ENCODE data around the gene SOX15.

SOX15 gene

GRCh38 chr17:7576432-7576937, 13.4 kb downstream of the SOX15 start:
- no peak for DNase-seq

DNA sequence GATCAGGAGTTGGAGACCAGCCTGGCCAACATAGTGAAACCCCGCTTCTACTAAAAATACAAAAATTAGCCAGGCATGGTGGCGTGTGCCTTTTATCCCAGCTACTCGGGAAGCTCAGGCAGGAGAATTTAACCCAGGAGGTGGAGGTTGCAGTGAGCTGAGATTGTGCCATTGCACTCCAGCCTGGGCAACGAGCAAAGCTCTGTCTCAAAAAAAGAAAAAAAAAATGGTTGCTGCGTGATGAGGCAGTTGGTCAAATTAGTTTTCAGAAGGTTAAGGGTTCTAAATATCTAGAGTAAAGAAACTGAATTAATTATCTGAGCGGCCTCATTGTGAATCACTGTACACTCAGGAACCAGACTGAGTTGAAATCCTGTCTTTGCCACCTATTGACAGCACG, 13.9 kb downstream of the SOX15 start:
- DNase-seq, result no peak

DNA sequence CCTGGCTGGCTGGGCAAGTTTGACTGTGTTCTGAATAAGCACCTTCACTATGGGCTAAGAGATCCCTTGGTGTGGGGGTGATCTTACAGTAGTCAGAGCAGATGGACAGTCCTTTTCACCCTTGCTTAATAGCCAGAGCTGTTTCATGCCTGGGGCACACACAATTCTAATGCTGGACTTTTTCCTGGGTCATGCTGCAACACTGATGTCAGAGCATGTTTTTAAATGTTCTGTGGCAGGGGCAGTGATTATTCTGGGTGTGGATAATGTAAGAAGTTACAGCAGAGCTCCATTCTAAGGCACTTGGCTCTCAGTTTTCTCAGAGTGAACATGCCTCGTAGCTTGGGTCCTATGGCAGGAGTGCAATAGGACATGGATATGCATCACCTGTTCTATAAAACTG, 14.4 kb downstream of the SOX15 start:
- no peak for DNase-seq

- DNase-seq, result no peak
These were observed 15.5 kb downstream of the SOX15 start for GRCh38 chr17:7574176-7574953.

DNA sequence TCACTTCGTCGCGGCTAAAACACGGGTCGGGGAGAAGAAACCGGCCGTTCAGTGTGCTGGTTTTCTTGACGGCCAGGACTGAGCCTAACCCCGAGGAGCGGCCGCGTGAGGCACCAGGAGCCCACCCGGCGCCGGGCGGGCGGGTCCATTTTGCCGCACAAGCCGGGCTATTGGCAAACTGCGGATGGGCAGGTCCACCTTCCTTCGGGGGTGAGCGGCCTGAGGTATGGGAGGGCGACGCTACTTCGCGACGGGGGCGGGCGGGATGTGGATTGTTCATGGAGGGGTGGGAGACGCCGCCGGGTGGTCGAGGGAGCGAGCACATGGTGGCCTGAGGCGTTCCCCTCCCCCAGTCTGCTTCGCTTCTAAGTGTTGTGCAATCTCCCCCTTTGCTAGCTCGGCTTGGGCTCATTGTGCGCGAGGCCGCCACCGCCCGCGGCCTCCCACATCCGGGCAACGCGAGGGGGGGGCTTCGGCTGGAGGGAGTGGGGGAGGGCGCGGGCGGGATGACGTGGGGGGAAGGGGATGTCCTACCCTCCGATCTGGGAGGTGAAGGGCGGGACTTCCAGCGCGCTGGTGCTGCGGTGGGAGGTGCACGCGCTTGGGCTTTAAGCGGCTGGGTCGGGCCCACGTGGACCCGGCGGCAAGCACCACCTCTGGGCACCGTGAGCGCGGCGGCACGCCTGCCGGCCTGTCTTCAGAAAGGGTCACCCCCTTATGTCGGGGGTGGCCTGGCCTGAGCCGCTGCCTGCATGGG, 16.4 kb downstream of the SOX15 start:
- DNase-seq, result peak; percentile 90

DNA sequence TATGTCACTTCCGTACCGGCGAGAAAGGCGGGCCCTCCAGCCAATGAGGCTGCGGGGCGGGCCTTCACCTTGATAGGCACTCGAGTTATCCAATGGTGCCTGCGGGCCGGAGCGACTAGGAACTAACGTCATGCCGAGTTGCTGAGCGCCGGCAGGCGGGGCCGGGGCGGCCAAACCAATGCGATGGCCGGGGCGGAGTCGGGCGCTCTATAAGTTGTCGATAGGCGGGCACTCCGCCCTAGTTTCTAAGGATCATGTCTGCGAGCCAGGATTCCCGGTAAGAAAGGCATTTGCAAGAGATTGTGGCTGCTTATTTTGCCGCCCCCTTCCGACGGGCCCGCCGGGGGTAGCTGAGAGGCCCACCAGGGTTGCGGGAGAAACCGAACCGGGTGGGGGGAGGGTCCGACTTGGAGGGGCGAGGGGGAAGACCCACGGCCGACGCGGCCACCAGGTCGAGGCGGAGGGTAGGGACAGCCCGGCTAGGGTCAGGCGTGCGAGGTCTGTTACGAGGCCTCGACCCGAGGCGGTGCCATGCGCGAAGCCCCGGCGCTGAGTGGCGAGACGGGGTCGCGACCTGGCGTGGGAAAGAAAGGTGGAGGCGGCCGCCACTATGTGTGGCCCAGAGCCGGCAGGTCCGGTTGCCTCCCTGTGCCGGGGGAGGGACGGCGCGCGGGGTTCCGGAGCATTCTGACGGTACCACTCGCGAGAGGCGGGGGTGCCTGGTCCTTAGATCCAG, 17.1 kb downstream of the SOX15 start:
- peak; percentile 99 for DNase-seq

GRCh38 chr17:7572338-7572587, 17.6 kb downstream of the SOX15 start:
- DNase-seq, result no peak

- no peak for DNase-seq
These were observed 19.5 kb downstream of the SOX15 start for GRCh38 chr17:7570351-7570750.

GRCh38 chr17:7569571-7569970, 20.3 kb downstream of the SOX15 start:
- DNase-seq, result no peak

- no peak for DNase-seq
These were observed 26.6 kb downstream of the SOX15 start for GRCh38 chr17:7563115-7563869.

DNA sequence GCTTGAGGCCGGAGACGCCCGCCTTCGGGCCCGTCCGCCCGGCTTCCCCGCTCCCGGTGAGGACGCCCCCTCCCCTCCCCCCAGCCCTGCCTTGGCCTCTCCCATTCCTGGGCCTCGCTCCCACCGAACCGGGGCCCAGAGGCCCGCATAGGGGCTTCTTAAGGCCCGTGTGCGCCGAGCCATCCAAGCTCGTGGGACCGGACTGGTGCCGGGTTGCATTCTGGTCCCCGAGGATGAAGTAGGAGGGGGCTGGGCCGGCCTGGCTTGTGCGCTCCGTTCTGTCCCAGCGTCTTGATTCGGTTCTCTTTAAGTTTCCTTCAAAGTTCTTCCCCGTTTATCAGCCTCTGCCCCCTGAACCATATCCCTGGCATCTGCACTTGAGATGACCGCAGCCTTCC, 27.7 kb downstream of the SOX15 start:
- DNase-seq, result no peak

GRCh38 chr17:7561589-7562207, 28.2 kb downstream of the SOX15 start, which contains the start of gene SENP3:
TSS of gene SENP3 (plus strand) at chr17:7561919. CDS start at chr17:7563077, 1,158 bp downstream.
- peak; percentile 92 for DNase-seq

- DNase-seq, result peak; percentile 76
These were observed 28.8 kb downstream of the SOX15 start for GRCh38 chr17:7561028-7561575.

DNA sequence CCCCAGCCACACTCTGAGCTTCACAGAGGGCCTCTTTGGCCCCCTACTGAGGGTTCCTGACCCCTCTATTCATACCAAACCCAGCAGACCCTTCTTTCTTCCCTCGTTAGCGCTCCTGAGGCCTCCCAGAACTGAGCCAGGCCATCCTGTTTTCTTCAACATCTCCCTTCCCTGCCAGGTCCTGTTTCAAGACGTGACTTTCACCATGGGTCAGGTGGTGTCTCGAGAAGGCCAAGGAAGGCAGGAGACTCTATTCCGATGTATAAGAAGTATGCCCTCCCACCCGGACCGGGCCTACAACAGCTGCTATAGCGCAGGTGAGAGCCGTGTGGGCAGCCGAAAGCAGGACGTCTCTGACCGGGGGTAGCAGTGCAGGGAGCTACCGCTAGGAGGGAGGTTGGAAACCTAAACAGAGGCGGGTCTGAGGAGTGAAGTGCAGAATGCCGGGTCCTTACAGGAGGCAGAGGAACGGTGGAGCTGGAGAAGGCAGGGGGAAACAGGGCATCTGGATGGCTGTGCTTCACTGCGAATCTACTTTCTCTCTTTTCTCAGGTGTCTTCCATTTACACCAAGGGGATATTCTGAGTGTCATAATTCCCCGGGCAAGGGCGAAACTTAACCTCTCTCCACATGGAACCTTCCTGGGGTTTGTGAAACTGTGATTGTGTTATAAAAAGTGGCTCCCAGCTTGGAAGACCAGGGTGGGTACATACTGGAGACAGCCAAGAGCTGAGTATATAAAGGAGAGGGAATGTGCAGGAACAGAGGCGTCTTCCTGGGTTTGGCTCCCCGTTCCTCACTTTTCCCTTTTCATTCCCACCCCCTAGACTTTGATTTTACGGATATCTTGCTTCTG, 29.5 kb downstream of the SOX15 start:
- DNase-seq, result peak; percentile 33

GRCh38 chr17:7559320-7560171, 30.3 kb downstream of the SOX15 start:
- no peak for DNase-seq

- no peak for DNase-seq
These were observed 31.2 kb downstream of the SOX15 start, which contains the start of gene TNFSF13 for GRCh38 chr17:7558544-7559319. TSS of gene TNFSF13 (plus strand) at chr17:7558750. CDS start at chr17:7559040, 290 bp downstream.

DNA sequence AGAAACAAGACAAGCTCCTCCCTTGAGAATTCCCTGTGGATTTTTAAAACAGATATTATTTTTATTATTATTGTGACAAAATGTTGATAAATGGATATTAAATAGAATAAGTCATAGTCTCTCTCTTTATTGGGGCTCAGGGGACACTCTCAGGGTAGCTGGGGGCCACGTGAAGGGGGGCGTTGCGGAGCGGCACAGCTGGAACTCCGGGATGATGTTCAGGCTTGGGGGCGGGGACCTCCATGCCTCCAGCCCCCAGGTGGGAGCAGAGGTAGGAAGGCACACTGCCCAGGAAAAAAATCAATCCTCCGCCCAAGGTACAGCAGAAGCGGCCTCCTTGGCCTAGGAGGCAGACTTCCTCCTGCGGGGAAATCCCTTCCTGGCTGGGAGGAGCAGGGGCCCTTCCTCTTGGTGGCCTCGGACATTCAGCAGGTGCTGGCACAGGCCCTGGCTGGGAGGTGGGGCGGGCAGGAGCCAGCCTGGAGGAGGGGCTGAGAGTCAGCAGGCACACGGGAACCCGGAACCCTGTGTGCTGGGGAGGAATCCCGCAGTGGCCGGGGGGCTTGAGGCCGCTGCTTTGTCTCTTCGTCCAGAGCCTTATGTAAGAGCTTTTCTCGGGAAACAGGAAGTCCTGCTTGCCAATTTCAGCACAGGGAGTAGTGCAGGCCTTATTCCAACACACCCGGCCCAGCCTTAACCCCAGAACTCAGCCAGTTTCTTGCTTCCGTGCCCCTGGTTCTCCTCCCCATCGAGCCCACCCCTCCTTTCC, 31.9 kb downstream of the SOX15 start:
- no peak for DNase-seq

DNA sequence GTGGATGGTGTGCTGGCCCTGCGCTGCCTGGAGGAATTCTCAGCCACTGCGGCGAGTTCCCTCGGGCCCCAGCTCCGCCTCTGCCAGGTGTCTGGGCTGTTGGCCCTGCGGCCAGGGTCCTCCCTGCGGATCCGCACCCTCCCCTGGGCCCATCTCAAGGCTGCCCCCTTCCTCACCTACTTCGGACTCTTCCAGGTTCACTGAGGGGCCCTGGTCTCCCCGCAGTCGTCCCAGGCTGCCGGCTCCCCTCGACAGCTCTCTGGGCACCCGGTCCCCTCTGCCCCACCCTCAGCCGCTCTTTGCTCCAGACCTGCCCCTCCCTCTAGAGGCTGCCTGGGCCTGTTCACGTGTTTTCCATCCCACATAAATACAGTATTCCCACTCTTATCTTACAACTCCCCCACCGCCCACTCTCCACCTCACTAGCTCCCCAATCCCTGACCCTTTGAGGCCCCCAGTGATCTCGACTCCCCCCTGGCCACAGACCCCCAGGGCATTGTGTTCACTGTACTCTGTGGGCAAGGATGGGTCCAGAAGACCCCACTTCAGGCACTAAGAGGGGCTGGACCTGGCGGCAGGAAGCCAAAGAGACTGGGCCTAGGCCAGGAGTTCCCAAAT, 32.6 kb downstream of the SOX15 start:
- DNase-seq, result no peak
